Lung (tissue), 12 donors: ENCODE data around the gene CPED1. TPM values are rescaled to one million over a fixed set of nuclear protein-coding genes. Genes with fewer than 3 reads are reported as not detected.
"Not testable (repeated sequence)": the region's sequence is repeated elsewhere in the genome, so short reads cannot be mapped to it uniquely, and the experiment has no call there.

ENCODE experiments used
- ATAC-seq: fragments of 200-7000 bp; cut with Tn5 transposase; one replicate; pipeline ENCODE4 v1.9.1; 2020; ENCODE audit warnings: moderate number of reproducible peaks; ENCODE audit not compliant: insufficient read depth, low FRiP score
- DNase-seq, 3 donors: peaks; one replicate each; pipeline ENCODE4 v3.0.0-alpha.2; 2013 to 2017
- H3K27ac ChIP-seq, 2 donors: one replicate each; pipeline ENCODE4 v1.5.1; 2013; ENCODE audit warnings: mild to moderate bottlenecking in 2 of 2, moderate library complexity in 2 of 2, control low read depth in 1 of 2, inconsistent platforms in 1 of 2, low read depth in 1 of 2, low read length in 1 of 2
- H3K27me3 ChIP-seq, 3 donors: one replicate each; pipeline ENCODE4 v1.5.1; 2013; ENCODE audit warnings: low read length in 2 of 3; ENCODE audit not compliant: control insufficient read depth in 3 of 3, insufficient read depth in 3 of 3
- H3K36me3 ChIP-seq, 4 donors: one replicate each; pipeline ENCODE4 v1.5.1; 2013; ENCODE audit warnings: low read length in 4 of 4, mild to moderate bottlenecking in 1 of 4, moderate library complexity in 1 of 4; ENCODE audit not compliant: control insufficient read depth in 4 of 4, insufficient read depth in 4 of 4
- H3K4me1 ChIP-seq, 5 donors: one replicate each; pipeline ENCODE4 v1.5.1; 2013; ENCODE audit warnings: low read length in 5 of 5, mild to moderate bottlenecking in 2 of 5, moderate library complexity in 1 of 5; ENCODE audit not compliant: control insufficient read depth in 5 of 5, insufficient read depth in 5 of 5
- H3K4me3 ChIP-seq: one replicate; pipeline ENCODE4 v1.5.1; 2013; ENCODE audit warnings: mild to moderate bottlenecking, control low read depth, moderate library complexity
- H3K9ac ChIP-seq, 2 donors: one replicate each; pipeline ENCODE4 v1.5.1; 2013; ENCODE audit warnings: low read length in 2 of 2, control low read depth in 1 of 2; ENCODE audit not compliant: insufficient read depth in 1 of 2
- H3K9me3 ChIP-seq, 4 donors: one replicate each; pipeline ENCODE4 v1.5.1; 2013; ENCODE audit warnings: low read length in 3 of 4, mild to moderate bottlenecking in 1 of 4, moderate library complexity in 1 of 4; ENCODE audit not compliant: control insufficient read depth in 4 of 4, insufficient read depth in 3 of 4
- CTCF ChIP-seq: IDR thresholded peaks from 2 replicates; pipeline ENCODE4 v1.5.1; 2012; ENCODE audit warnings: mild to moderate bottlenecking; ENCODE audit errors: control extremely low read depth, extremely low read depth
- WGBS, 2 donors: extraction: QIAGEN DNeasy Blood & Tissue Kit; methylation state at CpG; one replicate each; pipeline ENCODE4 v1.1.7; 2013; 5-methylcytosine and 5-hydroxymethylcytosine counted together
- polyA plus RNA-seq, 2 donors: library from polyadenylated mRNA; stranded (reverse); fragments of 200-250 nt; gene quantifications; one replicate each; pipeline ENCODE4 v1.2.1, GENCODE V29; 2013
- total RNA-seq, 2 donors: library from RNA; depleted of rRNA in 1 of 2; stranded (reverse); fragments of >200 nt in 1 of 2; gene quantifications; one replicate each; pipeline ENCODE4 v1.2.1, GENCODE V29; 2014 to 2021
- donor health status: control.
- donor health status: control.
- donor health status: Bipolar disorder and iron deficiency.
- donor health status: healthy.
- donor health status: DM: yes; HTN: yes; CAD: no.

The CPED1 gene
- total and polyA plus RNA-seq, 4 donors: 1.8 to 32.3 (median 7.4) TPM

- DNase-seq: no peak
- H3K27ac ChIP-seq: no peak overlapping the region
- 11 to 17% methylated on average over 1 of the region's 1 CpG for WGBS, 2 donors
- peaks cover 0 to 2% (median 0%) of the 10 kb centered on the region in 5 donors for H3K4me1 ChIP-seq
- H3K4me3 ChIP-seq: no peak overlapping the region
- H3K9ac ChIP-seq: no peak overlapping the region
- H3K9me3 ChIP-seq: no peaks in the 10 kb centered on the region
- no peak for TF ChIP-seq CTCF
- no peak for ATAC-seq
- no peaks in the 10 kb centered on the region for H3K27me3 ChIP-seq
- peaks cover 0 to 2% (median under 1%) of the 10 kb centered on the region in 4 donors for H3K36me3 ChIP-seq
These were observed 8.6 kb upstream of the CPED1 start for GRCh38 chr7:120979765-120980499.

GRCh38 chr7:120981117-120981516 lies 7.4 kb upstream of the CPED1 start:
- DNase-seq (no peak), ATAC-seq (no peak)
- Histone ChIP-seq H3K36me3 (no peaks in the 10 kb centered on the region), H3K4me1 (peaks cover 0 to 2% (median 0%) of the 10 kb centered on the region in 5 donors), H3K4me3 (no peak overlapping the region), H3K27ac (no peak overlapping the region), H3K27me3 (no peaks in the 10 kb centered on the region), H3K9ac (no peak overlapping the region), H3K9me3 (peaks cover 0 to 2% (median 0%) of the 10 kb centered on the region in 4 donors)
- 84 to 88% methylated on average over 1 of the region's 1 CpG for WGBS, 2 donors
- no peak for TF ChIP-seq CTCF

- no peak overlapping the region for H3K4me3 ChIP-seq
- H3K27ac ChIP-seq: no peak overlapping the region
- peaks cover 0 to 2% (median 0%) of the 10 kb centered on the region in 4 donors for H3K9me3 ChIP-seq
- ATAC-seq: no peak
- H3K9ac ChIP-seq: no peak overlapping the region
- 79 to 80% methylated on average over 4 of the region's 4 CpGs for WGBS, 2 donors
- no peak for DNase-seq
- H3K36me3 ChIP-seq: no peaks in the 10 kb centered on the region
- H3K27me3 ChIP-seq: no peaks in the 10 kb centered on the region
- no peak for TF ChIP-seq CTCF
- peaks cover 0 to 2% (median 0%) of the 10 kb centered on the region in 5 donors for H3K4me1 ChIP-seq
These were observed 6.5 kb upstream of the CPED1 start for GRCh38 chr7:120981888-120982615.

- H3K9ac ChIP-seq, H3K27me3 ChIP-seq, H3K4me1 ChIP-seq, ATAC-seq, H3K4me3 ChIP-seq, H3K36me3 ChIP-seq, H3K27ac ChIP-seq, H3K9me3 ChIP-seq, DNase-seq: not testable (repeated sequence)
- 96% methylated on average over 5 of the region's 8 CpGs for WGBS, 2 donors
These were observed 4.9 kb upstream of the CPED1 start for GRCh38 chr7:120983592-120983991.
